H9 (cell line): ENCODE data around the gene RASL12. TPM values are rescaled to one million over a fixed set of nuclear protein-coding genes. Genes with fewer than 3 reads are reported as not detected.

Experiments used
- DNase-seq: peaks from one replicate; pipeline ENCODE4 v3.0.0-alpha.2; 2017
- H2AFZ ChIP-seq: one replicate; pipeline ENCODE4 v1.6.1; 2013; ENCODE audit warnings: mild to moderate bottlenecking, low read length, control low read depth, moderate library complexity
- H2AK5ac ChIP-seq: 2 replicates; pipeline ENCODE4 v1.6.1; 2013; ENCODE audit warnings: low read length, control low read depth, mixed read lengths; ENCODE audit not compliant: insufficient read length
- H2BK120ac ChIP-seq: one replicate; pipeline ENCODE4 v1.6.1; 2013; ENCODE audit warnings: low read depth, mild to moderate bottlenecking, low read length, control low read depth, inconsistent platforms; ENCODE audit not compliant: poor library complexity, severe bottlenecking
- H2BK12ac ChIP-seq: 2 replicates; pipeline ENCODE4 v1.6.1; 2013; ENCODE audit warnings: low read length, control low read depth, mixed read lengths, low read depth; ENCODE audit not compliant: insufficient read length
- H2BK15ac ChIP-seq: 2 replicates; pipeline ENCODE4 v1.6.1; 2013; ENCODE audit warnings: low read depth, low read length, control low read depth
- H2BK20ac ChIP-seq: one replicate; pipeline ENCODE4 v1.6.1; 2013; ENCODE audit warnings: low read depth, mild to moderate bottlenecking, low read length, control low read depth, inconsistent platforms; ENCODE audit not compliant: poor library complexity, severe bottlenecking
- H2BK5ac ChIP-seq: 2 replicates; pipeline ENCODE4 v1.6.1; 2013; ENCODE audit warnings: low read length, control low read depth, mixed read lengths; ENCODE audit not compliant: insufficient read length
- H3K14ac ChIP-seq: 2 replicates; pipeline ENCODE4 v1.6.1; 2013; ENCODE audit warnings: low read length, control low read depth; ENCODE audit not compliant: insufficient read depth
- H3K18ac ChIP-seq: 2 replicates; pipeline ENCODE4 v1.6.1; 2013; ENCODE audit warnings: low read depth, mild to moderate bottlenecking, mixed read lengths, low read length, control low read depth; ENCODE audit not compliant: insufficient read length
- H3K23ac ChIP-seq: 2 replicates; pipeline ENCODE4 v1.6.1; 2013; ENCODE audit warnings: low read length, control low read depth, mixed read lengths, low read depth; ENCODE audit not compliant: insufficient read length
- H3K23me2 ChIP-seq: 2 replicates; pipeline ENCODE4 v1.6.1; 2013; ENCODE audit warnings: low read depth, mild to moderate bottlenecking, mixed read lengths, low read length, control low read depth; ENCODE audit not compliant: insufficient read length, poor library complexity, severe bottlenecking
- H3K27ac ChIP-seq: 2 replicates; pipeline ENCODE4 v1.5.1; 2013; ENCODE audit warnings: low read length, control low read depth, mixed read lengths, low read depth; ENCODE audit not compliant: insufficient read length
- H3K27me3 ChIP-seq: 2 replicates; pipeline ENCODE4 v1.6.1; 2013; ENCODE audit warnings: low read length, control low read depth, inconsistent platforms; ENCODE audit not compliant: insufficient read depth
- H3K4ac ChIP-seq: 2 replicates; pipeline ENCODE4 v1.6.1; 2013; ENCODE audit warnings: low read depth, mild to moderate bottlenecking, control low read depth, inconsistent platforms, low read length, moderate library complexity
- H3K4me1 ChIP-seq: 2 replicates; pipeline ENCODE4 v1.6.1; 2013; ENCODE audit warnings: low read length, control low read depth, inconsistent platforms; ENCODE audit not compliant: insufficient read depth
- H3K4me2 ChIP-seq: 2 replicates; pipeline ENCODE4 v1.6.1; 2013; ENCODE audit warnings: low read length, control low read depth, mixed read lengths; ENCODE audit not compliant: insufficient read length, insufficient read depth
- H3K56ac ChIP-seq: 2 replicates; pipeline ENCODE4 v1.6.1; 2013; ENCODE audit warnings: low read depth, mild to moderate bottlenecking, mixed read lengths, low read length, control low read depth; ENCODE audit not compliant: insufficient read length
- H3K79me1 ChIP-seq: 2 replicates; pipeline ENCODE4 v1.6.1; 2013; ENCODE audit warnings: low read depth, mild to moderate bottlenecking, moderate library complexity, low read length, control low read depth, inconsistent platforms; ENCODE audit not compliant: insufficient read depth, poor library complexity, severe bottlenecking
- H3K79me2 ChIP-seq: 2 replicates; pipeline ENCODE4 v1.6.1; 2013; ENCODE audit warnings: low read length, control low read depth, inconsistent platforms; ENCODE audit not compliant: insufficient read depth
- H3K9ac ChIP-seq: 2 replicates; pipeline ENCODE4 v1.6.1; 2013; ENCODE audit warnings: low read length, control low read depth, mixed read lengths; ENCODE audit not compliant: insufficient read length; ENCODE audit errors: extremely low read depth
- H3K9me3 ChIP-seq: one replicate; pipeline ENCODE4 v1.6.1; 2013; ENCODE audit warnings: low read depth, low read length, inconsistent platforms; ENCODE audit not compliant: control insufficient read depth
- H3T11ph ChIP-seq: one replicate; pipeline ENCODE4 v1.6.1; 2013; ENCODE audit warnings: mild to moderate bottlenecking, low read length, control low read depth, inconsistent platforms
- H4K20me1 ChIP-seq: one replicate; pipeline ENCODE4 v1.6.1; 2013; ENCODE audit not compliant: control insufficient read depth, insufficient read length, insufficient read depth
- H4K5ac ChIP-seq: 2 replicates; pipeline ENCODE4 v1.6.1; 2013; ENCODE audit warnings: low read depth, mild to moderate bottlenecking, mixed read lengths, low read length, control low read depth; ENCODE audit not compliant: insufficient read length
- H4K8ac ChIP-seq: replicated peaks from 2 replicates; pipeline ENCODE4 v1.6.1; 2013; ENCODE audit warnings: low read length, control low read depth, mixed read lengths, low read depth; ENCODE audit not compliant: insufficient read length
- H4K91ac ChIP-seq: 2 replicates; pipeline ENCODE4 v1.6.1; 2013; ENCODE audit warnings: low read depth, mild to moderate bottlenecking, moderate library complexity, mixed read lengths, low read length, control low read depth; ENCODE audit not compliant: insufficient read length
- H3K27ac Mint-ChIP-seq, 3 experiments: 2 replicates in 2 of 3; 3 replicates in 1 of 3; pipeline ENCODE4 v1.8.0; 2020 to 2021; ENCODE audit warnings: mixed read lengths in 3 of 3, mild to moderate bottlenecking in 1 of 3, moderate library complexity in 1 of 3
- H3K27me3 Mint-ChIP-seq: 2 replicates; pipeline ENCODE4 v1.8.0; 2021; ENCODE audit warnings: low read depth, mild to moderate bottlenecking, moderate library complexity, mixed read lengths
- H3K36me3 Mint-ChIP-seq, 3 experiments: 2 replicates in 2 of 3; 3 replicates in 1 of 3; pipeline ENCODE4 v1.8.0; 2020 to 2021; ENCODE audit warnings: low read depth in 3 of 3, mixed read lengths in 3 of 3; ENCODE audit not compliant: insufficient read depth in 1 of 3
- H3K4me1 Mint-ChIP-seq, 2 experiments: 2 replicates each; pipeline ENCODE4 v1.8.0; 2020; ENCODE audit warnings: mixed read lengths in 2 of 2
- H3K4me3 Mint-ChIP-seq, 2 experiments: 2 replicates in 1 of 2; 3 replicates in 1 of 2; pipeline ENCODE4 v1.8.0; 2020 to 2021; ENCODE audit warnings: mild to moderate bottlenecking in 2 of 2, mixed read lengths in 2 of 2, moderate library complexity in 1 of 2
- H3K9me3 Mint-ChIP-seq, 2 experiments: 2 replicates in 1 of 2; 3 replicates in 1 of 2; pipeline ENCODE4 v1.8.0; 2020; ENCODE audit warnings: mild to moderate bottlenecking in 2 of 2, mixed read lengths in 2 of 2, moderate library complexity in 1 of 2
- CTCF ChIP-seq: fragments of 200-600 bp; sonication (generic); conservative IDR thresholded peaks from 3 replicates; pipeline ENCODE4 v1.8.0; 2021; ENCODE audit warnings: antibody characterized with exemption, mild to moderate bottlenecking
- WGBS: extraction: QIAGEN DNeasy Blood & Tissue Kit; methylation state at CpG from one replicate; pipeline ENCODE4 v1.1.7; 2013; ENCODE audit warnings: missing lambda C conversion rate, low lambda C conversion rate, mixed read lengths; ENCODE audit not compliant: insufficient read length; ENCODE audit errors: extremely low coverage; 5-methylcytosine and 5-hydroxymethylcytosine counted together
- total RNA-seq: library from RNA; stranded (reverse); gene quantifications from 2 replicates; pipeline ENCODE4 v1.2.1, GENCODE V29; 2021

RASL12 gene
- total RNA-seq, 1 experiment from 2014 or later: 7.5 TPM

- no peaks in the 10 kb centered on the region for H3K27me3 ChIP-seq
These were observed 15.5 kb upstream of the RASL12 start for GRCh38 chr15:65083262-65083701.

More at GRCh38 chr15:65083262-65083701, 15.5 kb upstream of the RASL12 start:
- Histone ChIP-seq H3K14ac (no peak overlapping the region), H3K23me2 (no peaks in the 10 kb centered on the region), H3K4me1 (peaks cover 16% of the 10 kb centered on the region; the same call in 1 of the 2 replicates), H4K20me1 (no peaks in the 10 kb centered on the region), H3K79me2 (no peaks in the 10 kb centered on the region), H3K27ac (peak overlapping the region; percentile 73), H3K9me3 (no peaks in the 10 kb centered on the region), H3K9ac (no peak overlapping the region), H2AFZ (no peak overlapping the region), H3K23ac (no peak overlapping the region), H3K56ac (no peak overlapping the region), H2AK5ac (no peak overlapping the region), H2BK120ac (no peak overlapping the region), H2BK15ac (no peak overlapping the region), H3T11ph (no peak overlapping the region), H4K8ac (no peak overlapping the region), H3K18ac (no peak overlapping the region), H4K91ac (no peak overlapping the region), H2BK12ac (no peak overlapping the region), H3K4ac (no peak overlapping the region), H2BK20ac (no peak overlapping the region), H2BK5ac (no peak overlapping the region), H3K4me2 (peak overlapping the region; percentile 32), H4K5ac (no peak overlapping the region), H3K79me1 (no peaks in the 10 kb centered on the region)
- Mint-ChIP-seq H3K4me1 (peaks cover 53 to 67% of the 10 kb centered on the region in 2 experiments), H3K4me3 (peak overlapping the region; percentile 39 to 66), H3K27me3 (peaks cover 32% of the 10 kb centered on the region), H3K9me3 (no peaks in the 10 kb centered on the region; a peak in 2 of 5 replicates), H3K27ac (peak overlapping the region in 2 of 3 experiments; percentile 88 to 91; a peak in 4 of 7 replicates), H3K36me3 (no peaks in the 10 kb centered on the region)
- WGBS: no CpG with 5 or more reads among the region's 7 CpGs
- DNase-seq: peak; percentile 61
- peak; percentile 51; the same call in 2 of the 3 replicates for TF ChIP-seq CTCF
